Smooth muscle cell (in vitro differentiated cells): ENCODE measurements around the gene PLXNA2. TPM values are rescaled to one million over a fixed set of nuclear protein-coding genes. Genes with fewer than 3 reads are reported as not detected.

Experiments used
- DNase-seq: peaks from one replicate; lab custom pipeline; 2025; ENCODE audit not compliant: unreplicated experiment; lab: John Stamatoyannopoulos, UW
- H2AFZ ChIP-seq: fragments of 200-600 bp; sonication (generic); 2 replicates; pipeline ENCODE4 v1.6.0; 2016; ENCODE audit warnings: antibody characterized with exemption, low read depth, mild to moderate bottlenecking
- H3F3A ChIP-seq: fragments of 200-600 bp; sonication (generic); 2 replicates; pipeline ENCODE4 v1.6.0; 2017; ENCODE audit warnings: antibody characterized with exemption, low read depth
- H3K27ac ChIP-seq: fragments of 200-600 bp; sonication (generic); 2 replicates; pipeline ENCODE4 v1.5.1; 2016; ENCODE audit warnings: low read depth, mild to moderate bottlenecking
- H3K27me3 ChIP-seq: fragments of 200-600 bp; sonication (generic); 2 replicates; pipeline ENCODE4 v1.6.1; 2016; ENCODE audit warnings: low read depth, mild to moderate bottlenecking
- H3K36me3 ChIP-seq: fragments of 200-600 bp; sonication (generic); 2 replicates; pipeline ENCODE4 v1.5.1; 2016; ENCODE audit warnings: low read depth
- H3K4me1 ChIP-seq: fragments of 200-600 bp; sonication (generic); 2 replicates; pipeline ENCODE4 v1.5.1; 2016; ENCODE audit warnings: low read depth
- H3K4me2 ChIP-seq: fragments of 200-600 bp; sonication (generic); 2 replicates; pipeline ENCODE4 v1.6.0; 2016; ENCODE audit warnings: mild to moderate bottlenecking
- H3K4me3 ChIP-seq: fragments of 200-600 bp; sonication (generic); 2 replicates; pipeline ENCODE4 v1.5.1; 2016; ENCODE audit warnings: mild to moderate bottlenecking
- H3K79me2 ChIP-seq: fragments of 200-600 bp; sonication (generic); 2 replicates; pipeline ENCODE4 v1.6.0; 2016; ENCODE audit warnings: low read depth, mild to moderate bottlenecking
- H3K9ac ChIP-seq: fragments of 200-600 bp; sonication (generic); 2 replicates; pipeline ENCODE4 v1.6.0; 2016; ENCODE audit warnings: low read depth
- H3K9me3 ChIP-seq: fragments of 200-600 bp; sonication (generic); replicated peaks from 2 replicates; pipeline ENCODE4 v1.5.1; 2016; ENCODE audit warnings: low read depth
- H4K20me1 ChIP-seq: fragments of 200-600 bp; sonication (generic); 2 replicates; pipeline ENCODE4 v1.6.0; 2016; ENCODE audit warnings: low read depth
- CTCF ChIP-seq: fragments of 200-600 bp; sonication (generic); IDR thresholded peaks from 2 replicates; pipeline ENCODE4 v1.5.1; 2017; ENCODE audit warnings: borderline replicate concordance, mild to moderate bottlenecking, antibody characterized with exemption; ENCODE audit not compliant: insufficient read depth, poor library complexity, severe bottlenecking
- WGBS: methylation state at CpG from one replicate; pipeline ENCODE4 v1.1.7; 2016; ENCODE audit warnings: low lambda C conversion rate; 5-methylcytosine and 5-hydroxymethylcytosine counted together
- polyA plus RNA-seq: library from polyadenylated mRNA; unstranded; fragments of >200 nt; fragmentation: Nextera tagmentation; extraction: Ambion mirVana; gene quantifications from 2 replicates; pipeline ENCODE4 v1.2.1, GENCODE V29; 2016
- total RNA-seq: library from RNA; depleted of rRNA; stranded (reverse); fragments of >200 nt; gene quantifications from 2 replicates; pipeline ENCODE4 v1.2.3, GENCODE V29; 2014

PLXNA2 gene
- total and polyA plus RNA-seq, 2 experiments from 2014 or later = 8.2 to 8.7 TPM

- Histone ChIP-seq H3K9ac (no peak overlapping the region), H3K4me2 (no peak overlapping the region), H3K9me3 (no peaks in the 10 kb centered on the region), H4K20me1 (peaks cover 3% of the 10 kb centered on the region), H3K4me3 (no peak overlapping the region), H3K27ac (no peak overlapping the region), H3K27me3 (no peaks in the 10 kb centered on the region), H2AFZ (no peak overlapping the region), H3K79me2 (no peaks in the 10 kb centered on the region), H3K4me1 (peaks cover 7% of the 10 kb centered on the region), H3F3A (no peaks in the 10 kb centered on the region), H3K36me3 (no peaks in the 10 kb centered on the region)
- TF ChIP-seq CTCF = no peak
- WGBS = 87% methylated on average over 12 of the region's 12 CpGs
- no peak for DNase-seq
Observed at GRCh38 chr1:208118841-208119606, 125.2 kb downstream of the PLXNA2 start.

GRCh38 chr1:208118306-208118705 lies 125.9 kb downstream of the PLXNA2 start:
- Histone ChIP-seq H2AFZ (no peak overlapping the region), H3F3A (no peaks in the 10 kb centered on the region), H3K9me3 (no peaks in the 10 kb centered on the region), H4K20me1 (peaks cover 3% of the 10 kb centered on the region), H3K79me2 (no peaks in the 10 kb centered on the region), H3K4me3 (no peak overlapping the region), H3K9ac (no peak overlapping the region), H3K27me3 (no peaks in the 10 kb centered on the region), H3K36me3 (no peaks in the 10 kb centered on the region), H3K4me1 (peaks cover 7% of the 10 kb centered on the region), H3K27ac (no peak overlapping the region), H3K4me2 (no peak overlapping the region)
- 94% methylated on average over 5 of the region's 5 CpGs for whole genome bisulfite sequencing
- TF ChIP-seq CTCF = no peak
- DNase-seq = no peak

- H4K20me1 ChIP-seq = peaks cover 3% of the 10 kb centered on the region
- no peaks in the 10 kb centered on the region for H3K27me3 ChIP-seq
- H3K9me3 ChIP-seq = no peaks in the 10 kb centered on the region
- H2AFZ ChIP-seq = no peak overlapping the region
- peaks cover 7% of the 10 kb centered on the region for H3K4me1 ChIP-seq
- WGBS = 71% methylated on average over 4 of the region's 4 CpGs
- H3K79me2 ChIP-seq = no peaks in the 10 kb centered on the region
- H3F3A ChIP-seq = no peaks in the 10 kb centered on the region
- H3K36me3 ChIP-seq = no peaks in the 10 kb centered on the region
- no peak overlapping the region for H3K4me3 ChIP-seq
- H3K9ac ChIP-seq = no peak overlapping the region
- no peak overlapping the region for H3K4me2 ChIP-seq
- no peak overlapping the region for H3K27ac ChIP-seq
- DNase-seq = no peak
- TF ChIP-seq CTCF = no peak
Observed at GRCh38 chr1:208117826-208118225, 126.4 kb downstream of the PLXNA2 start.

GRCh38 chr1:208117409-208117808 lies 126.8 kb downstream of the PLXNA2 start:
- no peak for DNase-seq
- no peak for TF ChIP-seq CTCF
- Histone ChIP-seq H3K79me2 (no peaks in the 10 kb centered on the region), H3K36me3 (no peaks in the 10 kb centered on the region), H3K9ac (no peak overlapping the region), H3K4me2 (no peak overlapping the region), H3K4me3 (no peak overlapping the region), H3K27me3 (no peaks in the 10 kb centered on the region), H3F3A (no peaks in the 10 kb centered on the region), H4K20me1 (peaks cover 3% of the 10 kb centered on the region), H3K27ac (no peak overlapping the region), H2AFZ (no peak overlapping the region), H3K4me1 (peaks cover 7% of the 10 kb centered on the region), H3K9me3 (no peaks in the 10 kb centered on the region)
- 86% methylated on average over 3 of the region's 3 CpGs for WGBS
